ENCODE measurements around the gene RHOF. TPM values are rescaled to one million over a fixed set of nuclear protein-coding genes. Genes with fewer than 3 reads are reported as not detected.

Gene RHOF
- polyA plus RNA-seq, 1 of the 3 experiments (the other 2 are of a cell fraction), result 5.0 TPM

DNA sequence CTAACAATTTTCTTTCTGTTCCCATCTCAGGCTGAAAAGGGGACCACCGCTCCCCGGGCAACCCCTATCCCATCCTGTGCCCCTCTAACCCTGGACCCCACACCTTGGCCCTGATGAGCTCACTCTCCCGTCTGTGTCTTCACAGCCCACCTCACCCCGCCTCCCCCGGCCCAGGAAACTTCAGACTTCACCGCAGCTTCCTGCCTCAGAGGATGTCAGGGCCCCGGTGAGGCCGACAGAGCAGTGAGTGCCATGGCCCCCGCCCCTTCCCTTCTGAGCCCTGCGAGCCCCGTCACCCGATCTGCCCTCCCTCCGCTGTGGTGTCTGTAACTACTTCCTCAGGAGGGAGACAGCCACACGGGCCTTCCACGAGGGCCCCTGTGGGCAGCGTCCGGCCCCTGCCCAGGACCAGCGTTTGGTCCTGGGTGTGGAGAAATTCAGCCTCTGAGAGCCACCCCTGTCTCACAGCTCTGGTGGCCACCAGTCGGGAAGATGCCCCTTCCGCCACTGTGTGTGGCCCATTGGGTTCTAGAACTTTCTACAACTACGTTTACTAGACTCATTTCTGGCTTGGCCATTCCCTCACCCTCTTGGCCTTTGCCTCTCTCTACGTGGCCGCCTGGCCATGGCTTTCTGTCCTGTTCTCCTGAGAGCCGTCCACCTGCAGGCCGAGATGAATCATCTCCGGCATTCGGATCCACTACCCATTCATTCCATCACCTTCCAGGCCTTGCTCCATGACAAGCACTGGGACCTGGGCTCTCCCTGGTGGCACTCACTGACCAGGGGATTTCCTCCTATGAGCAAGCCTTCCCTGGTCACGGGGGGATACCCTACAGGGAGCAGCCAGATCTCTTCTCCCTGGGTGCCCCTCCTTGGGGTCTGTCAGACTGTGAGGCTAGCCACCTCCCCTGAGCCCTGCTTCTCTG lies 3.4 kb downstream of the RHOF start:
- H2AFZ ChIP-seq (ENCODE audit: low read depth), result no peak overlapping the region

More for the DNA sequence above, 3.4 kb downstream of the RHOF start:
- Histone ChIP-seq H3K9me2 (no peaks in the 10 kb centered on the region), H3K4me2 (no peak overlapping the region), H3K27me3 (ENCODE audit: insufficient read depth) (no peaks in the 10 kb centered on the region), H3K36me3 (replicated peaks in 1 of 2; ENCODE audit: control insufficient read depth in 1 of 2, insufficient read depth in 2 of 2, low read length in 1 of 2) (no peaks in the 10 kb centered on the region), H4K20me1 (ENCODE audit: insufficient read depth) (no peaks in the 10 kb centered on the region; the same call in 1 of the 2 replicates), H3K79me2 (ENCODE audit: insufficient read depth) (0 out of 2 replicates have a peak, but pooled peaks cover under 1% of the 10 kb centered on the region), H3K9me3 (no peaks in the 10 kb centered on the region), H3K9ac (no peak overlapping the region), H3K4me3 (ENCODE audit: low read depth in 2 of 2, low read length in 1 of 2) (no peak overlapping the region), H3F3A (replicated peaks; ENCODE audit: insufficient read depth) (peaks cover 16% of the 10 kb centered on the region), H3K4me1 (ENCODE audit: control insufficient read depth in 1 of 2, insufficient read depth in 2 of 2, low read depth in 1 of 2, low read length in 1 of 2) (peaks cover 6 to 24% of the 10 kb centered on the region in 2 experiments; a peak in 3 of 4 replicates), H3K27ac (ENCODE audit: low read depth in 2 of 2, low read length in 1 of 2) (no peak overlapping the region)
- ChIA-PET POLR2A (no interaction called here), CTCF (interaction anchor here (0.7 to 16.0 kb wide), 6 partner anchors 14 to 237 kb away, joined by 3 to 675 read pairs (median 5); partner anchors contain the start of genes SETD1B and TMEM120B)
- WGBS (ENCODE audit: low lambda C conversion rate), result 90% methylated on average over 27 of the region's 28 CpGs
- no peak for DNase-seq
- TF ChIP-seq FOSL2 (IDR thresholded peaks at IDR 0.05; ENCODE audit: borderline replicate concordance, low read depth) (no peak), CHD2 (IDR thresholded peaks at IDR 0.05; ENCODE audit: low read length, partially characterized antibody) (no peak), FOXM1 (IDR thresholded peaks at IDR 0.05; ENCODE audit: low read depth) (no peak), RXRA (IDR thresholded peaks at IDR 0.05; ENCODE audit: borderline replicate concordance, low read depth) (no peak), GABPA (IDR thresholded peaks at IDR 0.05; ENCODE audit: low read depth) (no peak), SMC3 (IDR thresholded peaks at IDR 0.05; ENCODE audit: low read depth, low read length) (no peak)
- TF ChIP-seq, protein P1, sequence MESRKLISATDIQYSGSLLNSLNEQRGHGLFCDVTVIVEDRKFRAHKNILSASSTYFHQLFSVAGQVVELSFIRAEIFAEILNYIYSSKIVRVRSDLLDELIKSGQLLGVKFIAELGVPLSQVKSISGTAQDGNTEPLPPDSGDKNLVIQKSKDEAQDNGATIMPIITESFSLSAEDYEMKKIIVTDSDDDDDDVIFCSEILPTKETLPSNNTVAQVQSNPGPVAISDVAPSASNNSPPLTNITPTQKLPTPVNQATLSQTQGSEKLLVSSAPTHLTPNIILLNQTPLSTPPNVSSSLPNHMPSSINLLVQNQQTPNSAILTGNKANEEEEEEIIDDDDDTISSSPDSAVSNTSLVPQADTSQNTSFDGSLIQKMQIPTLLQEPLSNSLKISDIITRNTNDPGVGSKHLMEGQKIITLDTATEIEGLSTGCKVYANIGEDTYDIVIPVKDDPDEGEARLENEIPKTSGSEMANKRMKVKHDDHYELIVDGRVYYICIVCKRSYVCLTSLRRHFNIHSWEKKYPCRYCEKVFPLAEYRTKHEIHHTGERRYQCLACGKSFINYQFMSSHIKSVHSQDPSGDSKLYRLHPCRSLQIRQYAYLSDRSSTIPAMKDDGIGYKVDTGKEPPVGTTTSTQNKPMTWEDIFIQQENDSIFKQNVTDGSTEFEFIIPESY (IDR thresholded peaks at IDR 0.05; ENCODE audit: borderline replicate concordance, low read depth), result no peak
- TF ChIP-seq, protein P2, sequence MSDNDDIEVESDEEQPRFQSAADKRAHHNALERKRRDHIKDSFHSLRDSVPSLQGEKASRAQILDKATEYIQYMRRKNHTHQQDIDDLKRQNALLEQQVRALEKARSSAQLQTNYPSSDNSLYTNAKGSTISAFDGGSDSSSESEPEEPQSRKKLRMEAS (IDR thresholded peaks at IDR 0.05; ENCODE audit: low read depth), result no peak
- TF ChIP-seq, protein P3, sequence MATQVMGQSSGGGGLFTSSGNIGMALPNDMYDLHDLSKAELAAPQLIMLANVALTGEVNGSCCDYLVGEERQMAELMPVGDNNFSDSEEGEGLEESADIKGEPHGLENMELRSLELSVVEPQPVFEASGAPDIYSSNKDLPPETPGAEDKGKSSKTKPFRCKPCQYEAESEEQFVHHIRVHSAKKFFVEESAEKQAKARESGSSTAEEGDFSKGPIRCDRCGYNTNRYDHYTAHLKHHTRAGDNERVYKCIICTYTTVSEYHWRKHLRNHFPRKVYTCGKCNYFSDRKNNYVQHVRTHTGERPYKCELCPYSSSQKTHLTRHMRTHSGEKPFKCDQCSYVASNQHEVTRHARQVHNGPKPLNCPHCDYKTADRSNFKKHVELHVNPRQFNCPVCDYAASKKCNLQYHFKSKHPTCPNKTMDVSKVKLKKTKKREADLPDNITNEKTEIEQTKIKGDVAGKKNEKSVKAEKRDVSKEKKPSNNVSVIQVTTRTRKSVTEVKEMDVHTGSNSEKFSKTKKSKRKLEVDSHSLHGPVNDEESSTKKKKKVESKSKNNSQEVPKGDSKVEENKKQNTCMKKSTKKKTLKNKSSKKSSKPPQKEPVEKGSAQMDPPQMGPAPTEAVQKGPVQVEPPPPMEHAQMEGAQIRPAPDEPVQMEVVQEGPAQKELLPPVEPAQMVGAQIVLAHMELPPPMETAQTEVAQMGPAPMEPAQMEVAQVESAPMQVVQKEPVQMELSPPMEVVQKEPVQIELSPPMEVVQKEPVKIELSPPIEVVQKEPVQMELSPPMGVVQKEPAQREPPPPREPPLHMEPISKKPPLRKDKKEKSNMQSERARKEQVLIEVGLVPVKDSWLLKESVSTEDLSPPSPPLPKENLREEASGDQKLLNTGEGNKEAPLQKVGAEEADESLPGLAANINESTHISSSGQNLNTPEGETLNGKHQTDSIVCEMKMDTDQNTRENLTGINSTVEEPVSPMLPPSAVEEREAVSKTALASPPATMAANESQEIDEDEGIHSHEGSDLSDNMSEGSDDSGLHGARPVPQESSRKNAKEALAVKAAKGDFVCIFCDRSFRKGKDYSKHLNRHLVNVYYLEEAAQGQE (IDR thresholded peaks at IDR 0.05; ENCODE audit: low read depth, low read length), result no peak
- TF ChIP-seq, protein P4, sequence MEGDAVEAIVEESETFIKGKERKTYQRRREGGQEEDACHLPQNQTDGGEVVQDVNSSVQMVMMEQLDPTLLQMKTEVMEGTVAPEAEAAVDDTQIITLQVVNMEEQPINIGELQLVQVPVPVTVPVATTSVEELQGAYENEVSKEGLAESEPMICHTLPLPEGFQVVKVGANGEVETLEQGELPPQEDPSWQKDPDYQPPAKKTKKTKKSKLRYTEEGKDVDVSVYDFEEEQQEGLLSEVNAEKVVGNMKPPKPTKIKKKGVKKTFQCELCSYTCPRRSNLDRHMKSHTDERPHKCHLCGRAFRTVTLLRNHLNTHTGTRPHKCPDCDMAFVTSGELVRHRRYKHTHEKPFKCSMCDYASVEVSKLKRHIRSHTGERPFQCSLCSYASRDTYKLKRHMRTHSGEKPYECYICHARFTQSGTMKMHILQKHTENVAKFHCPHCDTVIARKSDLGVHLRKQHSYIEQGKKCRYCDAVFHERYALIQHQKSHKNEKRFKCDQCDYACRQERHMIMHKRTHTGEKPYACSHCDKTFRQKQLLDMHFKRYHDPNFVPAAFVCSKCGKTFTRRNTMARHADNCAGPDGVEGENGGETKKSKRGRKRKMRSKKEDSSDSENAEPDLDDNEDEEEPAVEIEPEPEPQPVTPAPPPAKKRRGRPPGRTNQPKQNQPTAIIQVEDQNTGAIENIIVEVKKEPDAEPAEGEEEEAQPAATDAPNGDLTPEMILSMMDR (IDR thresholded peaks at IDR 0.05), result no peak

All from SK-N-SH (cell line).